Activated CD8-positive, alpha-beta memory T cell treated with anti-CD3 and anti-CD28 coated beads for 24 hours (primary cell): ENCODE results near the gene NPY5R.

Source experiments
- DNase-seq: peaks from one replicate; pipeline ENCODE4 v3.0.0-alpha.2; 2020

Gene NPY5R

GRCh38 chr4:163343604-163344146 is at the start of gene NPY5R:
Gene NPY5R (plus strand): TSS chr4:163343892. CDS start chr4:163350274, 6,382 bp downstream.
- no peak for DNase-seq

- no peak for DNase-seq
These were observed 48.6 kb upstream of the NPY5R start for GRCh38 chr4:163295138-163295537.

- DNase-seq = no peak
These were observed 43.2 kb upstream of the NPY5R start for GRCh38 chr4:163300445-163300844.

- DNase-seq = no peak
These were observed 40.6 kb upstream of the NPY5R start for GRCh38 chr4:163303069-163303468.

GRCh38 chr4:163309466-163309865 is 34.2 kb upstream of the NPY5R start:
- DNase-seq = no peak

GRCh38 chr4:163317110-163317509 is 26.6 kb upstream of the NPY5R start:
- DNase-seq = no peak

GRCh38 chr4:163330916-163331628 is 12.6 kb upstream of the NPY5R start:
- DNase-seq = no peak

GRCh38 chr4:163331629-163332376 is 11.9 kb upstream of the NPY5R start:
- DNase-seq = no peak

- DNase-seq = peak; percentile 58
These were observed 10.9 kb upstream of the NPY5R start, which contains the start of gene NPY1R for GRCh38 chr4:163332526-163333406. Gene NPY1R (minus strand): TSS chr4:163332596. CDS start chr4:163326554, 6,042 bp downstream.

GRCh38 chr4:163335384-163335783 is 8.3 kb upstream of the NPY5R start:
- no peak for DNase-seq

- DNase-seq = no peak
These were observed 744 bp downstream of the NPY5R start for GRCh38 chr4:163344147-163345125.

GRCh38 chr4:163350672-163351071 is 7.0 kb downstream of the NPY5R start:
- DNase-seq = no peak

- no peak for DNase-seq
These were observed 9.4 kb downstream of the NPY5R start for GRCh38 chr4:163353054-163353453.

GRCh38 chr4:163356104-163356503 is 12.4 kb downstream of the NPY5R start:
- DNase-seq = no peak

GRCh38 chr4:163367651-163368050 is 24.0 kb downstream of the NPY5R start:
- no peak for DNase-seq

GRCh38 chr4:163372029-163372428 is 28.3 kb downstream of the NPY5R start:
- DNase-seq = no peak

- DNase-seq = no peak
These were observed 35.0 kb downstream of the NPY5R start for GRCh38 chr4:163378661-163379060.

- no peak for DNase-seq
These were observed 37.0 kb downstream of the NPY5R start for GRCh38 chr4:163380703-163381102.

- DNase-seq = no peak
These were observed 38.6 kb downstream of the NPY5R start for GRCh38 chr4:163382178-163382869.

- DNase-seq = no peak
These were observed 40.7 kb downstream of the NPY5R start for GRCh38 chr4:163384434-163384833.

- DNase-seq = no peak
These were observed 41.2 kb downstream of the NPY5R start for GRCh38 chr4:163384926-163385325.
